ENCODE measurements around the gene OTC.

OTC gene

GRCh38 chrX:38357747-38358673 lies 5.6 kb downstream of the OTC start:
- DNase-seq = peak; percentile 15

- DNase-seq = no peak
Observed at GRCh38 chrX:38363046-38363445, 10.6 kb downstream of the OTC start.

- no peak for DNase-seq
Observed at GRCh38 chrX:38365954-38366353, 13.6 kb downstream of the OTC start.

- no peak for DNase-seq
Observed at GRCh38 chrX:38368774-38369173, 16.4 kb downstream of the OTC start.

GRCh38 chrX:38371641-38372040 lies 19.2 kb downstream of the OTC start:
- DNase-seq = no peak

- DNase-seq = no peak
Observed at GRCh38 chrX:38374431-38374830, 22.0 kb downstream of the OTC start.

GRCh38 chrX:38375891-38376290 lies 23.5 kb downstream of the OTC start:
- no peak for DNase-seq

- DNase-seq = no peak
Observed at GRCh38 chrX:38376747-38377146, 24.3 kb downstream of the OTC start.

- no peak for DNase-seq
Observed at GRCh38 chrX:38379088-38379487, 26.7 kb downstream of the OTC start.

GRCh38 chrX:38382663-38383062 lies 30.3 kb downstream of the OTC start:
- no peak for DNase-seq

GRCh38 chrX:38400389-38400910 lies 48.0 kb downstream of the OTC start:
- DNase-seq = no peak

GRCh38 chrX:38402118-38402517 lies 49.7 kb downstream of the OTC start:
- no peak for DNase-seq

GRCh38 chrX:38403834-38404233 lies 51.4 kb downstream of the OTC start:
- DNase-seq = no peak

- DNase-seq = no peak
Observed at GRCh38 chrX:38407126-38407525, 54.7 kb downstream of the OTC start.

GRCh38 chrX:38409289-38409688 lies 56.9 kb downstream of the OTC start:
- no peak for DNase-seq

- DNase-seq = no peak
Observed at GRCh38 chrX:38426785-38427184, 74.4 kb downstream of the OTC start.

- DNase-seq = no peak
Observed at GRCh38 chrX:38431525-38431924, 79.1 kb downstream of the OTC start.

GRCh38 chrX:38435130-38435529 lies 82.7 kb downstream of the OTC start:
- no peak for DNase-seq

GRCh38 chrX:38437093-38437492 lies 84.7 kb downstream of the OTC start:
- DNase-seq = no peak

- DNase-seq = no peak
Observed at GRCh38 chrX:38438321-38438720, 85.9 kb downstream of the OTC start.

- DNase-seq = peak; percentile 0
Observed at GRCh38 chrX:38452603-38453002, 100.2 kb downstream of the OTC start.

- DNase-seq = no peak
Observed at GRCh38 chrX:38458071-38458470, 105.7 kb downstream of the OTC start.

- no peak for DNase-seq
Observed at GRCh38 chrX:38462257-38462656, 109.9 kb downstream of the OTC start.

GRCh38 chrX:38465686-38466085 lies 113.3 kb downstream of the OTC start:
- DNase-seq = no peak
